Common myeloid progenitor, CD34-positive (primary cell): ENCODE data around the gene SPECC1.
"Not testable (repeated sequence)": the region's sequence is repeated elsewhere in the genome, so short reads cannot be mapped to it uniquely, and the experiment has no call there.

Source experiments
- CTCF ChIA-PET: fragments of 350-600 bp; sonication (Branson Sonifier 250); formaldehyde crosslinking; loops from one replicate; lab custom pipeline; 2021; ENCODE audit warnings: antibody characterized with exemption; lab: Charles Lee
- POLR2A ChIA-PET: fragments of 350-600 bp; sonication (Branson Sonifier 250); formaldehyde crosslinking; loops from one replicate; lab custom pipeline; 2021; ENCODE audit warnings: antibody characterized with exemption; lab: Charles Lee
- DNase-seq, 3 donors: peaks; one replicate each; pipeline versions ENCODE4 v3.0.0 to v3.0.0-alpha.2; 2013
- H3K27ac ChIP-seq, 2 experiments: 1 replicate in 1 of 2; 2 replicates in 1 of 2; pipeline ENCODE4 v1.7.0; 2013; ENCODE audit warnings: inconsistent platforms in 2 of 2, low read length in 2 of 2, mild to moderate bottlenecking in 2 of 2, low read depth in 1 of 2, moderate library complexity in 1 of 2; ENCODE audit not compliant: severe bottlenecking in 2 of 2, insufficient read depth in 1 of 2, poor library complexity in 1 of 2
- H3K27me3 ChIP-seq, 5 experiments: replicated peaks in 2 of 5; 1 replicate in 3 of 5; 2 replicates in 2 of 5; pipeline versions ENCODE4 v1.6.1 to v1.7.0; 2013; ENCODE audit warnings: low read length in 4 of 5, mild to moderate bottlenecking in 2 of 5, moderate library complexity in 2 of 5, inconsistent platforms in 1 of 5; ENCODE audit not compliant: insufficient read depth in 5 of 5, control insufficient read depth in 4 of 5
- H3K36me3 ChIP-seq, 4 experiments: 1 replicate in 2 of 4; 2 replicates in 2 of 4; pipeline versions ENCODE4 v1.6.1 to v1.7.0; 2013; ENCODE audit warnings: low read length in 3 of 4, control low read depth in 1 of 4, mild to moderate bottlenecking in 1 of 4; ENCODE audit not compliant: control insufficient read depth in 4 of 4, insufficient read depth in 4 of 4
- H3K4me1 ChIP-seq, 4 experiments: 1 replicate in 3 of 4; 2 replicates in 1 of 4; pipeline versions ENCODE4 v1.6.1 to v1.7.1; 2013; ENCODE audit warnings: low read length in 3 of 4, mild to moderate bottlenecking in 3 of 4, control low read depth in 1 of 4, inconsistent platforms in 1 of 4, moderate library complexity in 1 of 4; ENCODE audit not compliant: control insufficient read depth in 4 of 4, insufficient read depth in 4 of 4; ENCODE audit errors: control extremely low read depth in 1 of 4
- H3K4me3 ChIP-seq, 7 experiments: 1 replicate in 4 of 7; 2 replicates in 3 of 7; pipeline versions ENCODE4 v1.5.1 to v1.7.0; 2013; ENCODE audit warnings: mild to moderate bottlenecking in 7 of 7, low read length in 6 of 7, moderate library complexity in 6 of 7, inconsistent platforms in 2 of 7, low read depth in 2 of 7, control low read depth in 1 of 7; ENCODE audit not compliant: insufficient read depth in 4 of 7, control insufficient read depth in 1 of 7; ENCODE audit errors: extremely low read depth in 1 of 7
- H3K9me3 ChIP-seq, 5 experiments: 1 replicate in 4 of 5; 2 replicates in 1 of 5; pipeline versions ENCODE4 v1.6.1 to v1.7.1; 2013; ENCODE audit warnings: low read length in 4 of 5, mild to moderate bottlenecking in 2 of 5, inconsistent platforms in 1 of 5, low read depth in 1 of 5, moderate library complexity in 1 of 5; ENCODE audit not compliant: control insufficient read depth in 4 of 5, insufficient read depth in 2 of 5; ENCODE audit errors: control extremely low read depth in 1 of 5
- WGBS: methylation state at CpG from one replicate; pipeline ENCODE4 v1.1.5; 2013; ENCODE audit not compliant: insufficient coverage; 5-methylcytosine and 5-hydroxymethylcytosine counted together

Gene SPECC1

DNA sequence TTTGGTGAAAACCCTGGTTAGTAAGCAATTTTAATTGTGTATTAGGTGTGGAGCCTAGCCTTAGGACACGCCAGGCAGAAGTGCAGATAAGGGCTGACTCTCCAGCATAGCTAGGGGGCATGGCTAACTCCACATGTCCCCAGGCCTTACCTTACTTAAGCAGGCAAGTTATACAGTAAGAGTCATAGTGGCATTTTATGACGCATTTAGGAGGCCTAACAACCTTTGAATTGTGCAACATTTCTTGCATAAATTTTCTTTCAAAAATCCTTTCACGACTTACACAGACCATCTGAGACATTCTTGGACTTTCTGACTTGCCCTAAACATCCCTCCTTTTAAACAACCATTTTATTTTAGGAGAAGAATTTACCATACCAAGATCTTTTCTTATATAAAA, 187.1 kb downstream of the SPECC1 start:
- H3K4me3 ChIP-seq, H3K36me3 ChIP-seq, H3K4me1 ChIP-seq, H3K27me3 ChIP-seq, H3K27ac ChIP-seq, DNase-seq, POLR2A ChIA-PET: not testable (repeated sequence)
- H3K9me3 ChIP-seq: peaks cover 1 to 35% (median 16%) of the 10 kb centered on the region in 5 experiments
- CTCF ChIA-PET: interaction anchor here (0.7 kb wide), 1 partner anchor 27 kb away, joined by 3 read pairs; no protein-coding TSS in a partner anchor
- WGBS: 100% methylated on average over 2 of the region's 3 CpGs

GRCh38 chr17:20197272-20197926, 188.2 kb downstream of the SPECC1 start:
- CTCF ChIA-PET: interaction anchor here (0.8 kb wide), 1 partner anchor 30 kb away, joined by 3 read pairs; no protein-coding TSS in a partner anchor
- 100% methylated on average over 4 of the region's 5 CpGs for WGBS
- no peak for DNase-seq
- no peak overlapping the region for H3K4me3 ChIP-seq
- H3K4me1 ChIP-seq: no peaks in the 10 kb centered on the region
- H3K27ac ChIP-seq: no peak overlapping the region
- peaks cover 0 to 5% (median 0%) of the 10 kb centered on the region in 4 experiments for H3K36me3 ChIP-seq
- H3K9me3 ChIP-seq: peaks cover 1 to 35% (median 16%) of the 10 kb centered on the region in 5 experiments
- POLR2A ChIA-PET: no interaction called here
- no peaks in the 10 kb centered on the region for H3K27me3 ChIP-seq

DNA sequence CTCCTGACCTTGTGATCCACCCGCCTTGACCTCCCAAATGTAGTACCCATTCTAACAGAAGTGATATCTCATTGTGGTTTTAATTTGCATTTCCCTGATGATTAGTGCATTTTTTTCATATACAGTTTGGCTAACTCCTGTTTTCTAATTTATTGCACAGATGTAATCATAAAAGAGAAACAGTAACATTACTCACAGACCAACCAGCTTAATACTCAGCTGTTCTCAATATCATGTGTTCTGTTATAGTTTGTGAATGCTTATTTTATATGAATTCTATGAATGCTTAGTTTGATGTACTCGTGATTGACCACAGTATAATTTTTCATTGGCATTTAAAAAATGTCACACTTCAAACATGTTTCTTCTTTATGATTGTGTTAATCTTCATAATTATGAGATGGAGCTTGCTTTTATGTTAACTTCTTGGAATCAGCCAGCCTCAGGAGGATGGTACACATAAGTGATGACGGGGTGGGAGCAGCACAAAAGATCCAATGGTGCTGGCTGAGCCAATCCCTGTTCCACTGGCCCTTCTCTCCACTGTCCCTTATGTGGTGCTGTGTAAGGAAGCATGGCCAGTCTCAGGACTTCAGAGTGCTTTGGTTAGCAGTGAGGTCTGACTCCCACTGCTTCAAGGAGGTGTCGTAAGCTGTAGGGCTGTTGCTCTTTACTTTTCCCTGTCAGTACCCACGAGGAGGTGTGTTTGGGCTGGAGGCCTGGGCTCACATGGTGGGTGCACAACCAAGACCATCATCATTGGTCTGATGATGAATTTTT, 191.0 kb downstream of the SPECC1 start:
- H3K27me3 ChIP-seq: no peaks in the 10 kb centered on the region
- H3K27ac ChIP-seq: no peak overlapping the region
- CTCF ChIA-PET: no interaction called here
- POLR2A ChIA-PET: interaction anchor here (0.6 kb wide), 1 partner anchor 84 kb away, joined by 3 read pairs; no protein-coding TSS in a partner anchor
- peaks cover 4 to 12% (median 7%) of the 10 kb centered on the region in 4 experiments for H3K36me3 ChIP-seq
- H3K9me3 ChIP-seq: peaks cover 1 to 29% (median 16%) of the 10 kb centered on the region in 5 experiments
- H3K4me3 ChIP-seq: no peak overlapping the region
- H3K4me1 ChIP-seq: peaks cover 0 to 10% (median 2%) of the 10 kb centered on the region in 4 experiments
- WGBS: 93% methylated on average over 2 of the region's 5 CpGs
- DNase-seq: no peak

DNA sequence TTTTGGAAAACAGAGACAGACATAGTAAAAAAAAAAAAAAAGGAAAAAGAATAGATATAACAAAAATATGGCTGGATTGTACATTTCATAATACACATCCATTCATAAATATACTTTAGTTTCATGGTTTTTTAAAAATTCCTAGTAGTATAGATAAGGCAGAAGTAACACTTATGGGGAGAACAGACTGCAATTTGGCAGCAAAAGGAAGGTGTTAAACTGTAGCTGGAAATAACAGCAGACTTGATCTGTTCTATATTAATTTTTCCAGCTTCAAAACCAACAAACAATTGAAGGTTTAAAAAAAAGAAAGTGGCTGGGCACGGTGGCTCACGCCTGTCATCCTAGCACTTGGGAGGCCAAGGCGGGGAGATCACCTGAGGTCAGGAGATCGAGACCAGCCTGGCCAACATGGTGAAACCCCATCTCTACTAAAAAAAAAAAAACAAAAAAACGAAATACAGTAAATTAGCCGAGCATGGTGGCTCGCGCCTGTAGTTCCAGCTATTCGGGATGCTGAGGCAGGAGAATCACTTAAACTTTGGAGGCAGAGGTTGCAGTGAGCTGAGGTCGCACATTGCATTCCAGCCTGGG, 191.8 kb downstream of the SPECC1 start:
- peaks cover 6 to 16% (median 9%) of the 10 kb centered on the region in 4 experiments for H3K36me3 ChIP-seq
- H3K4me3 ChIP-seq: no peak overlapping the region
- no peak overlapping the region for H3K27ac ChIP-seq
- ChIA-PET CTCF (no interaction called here), POLR2A (interaction anchor here (0.6 kb wide), 1 partner anchor 85 kb away, joined by 3 read pairs; no protein-coding TSS in a partner anchor)
- DNase-seq: no peak
- H3K9me3 ChIP-seq: peaks cover 1 to 25% (median 16%) of the 10 kb centered on the region in 5 experiments
- H3K27me3 ChIP-seq: no peaks in the 10 kb centered on the region
- 97% methylated on average over 8 of the region's 10 CpGs for WGBS
- H3K4me1 ChIP-seq: peaks cover 0 to 14% (median 2%) of the 10 kb centered on the region in 4 experiments

- no peaks in the 10 kb centered on the region for H3K27me3 ChIP-seq
- POLR2A ChIA-PET: no interaction called here
- WGBS: 100% methylated on average over 1 of the region's 3 CpGs
- no peak overlapping the region for H3K4me3 ChIP-seq
- peaks cover 1 to 14% (median 11%) of the 10 kb centered on the region in 5 experiments for H3K9me3 ChIP-seq
- no peak overlapping the region for H3K27ac ChIP-seq
- CTCF ChIA-PET: no interaction called here
- peaks cover 6 to 16% (median 10%) of the 10 kb centered on the region in 4 experiments for H3K36me3 ChIP-seq
- DNase-seq: no peak
- peaks cover 0 to 17% (median 2%) of the 10 kb centered on the region in 4 experiments for H3K4me1 ChIP-seq
Observed at GRCh38 chr17:20202141-20202621, 193.0 kb downstream of the SPECC1 start.

DNA sequence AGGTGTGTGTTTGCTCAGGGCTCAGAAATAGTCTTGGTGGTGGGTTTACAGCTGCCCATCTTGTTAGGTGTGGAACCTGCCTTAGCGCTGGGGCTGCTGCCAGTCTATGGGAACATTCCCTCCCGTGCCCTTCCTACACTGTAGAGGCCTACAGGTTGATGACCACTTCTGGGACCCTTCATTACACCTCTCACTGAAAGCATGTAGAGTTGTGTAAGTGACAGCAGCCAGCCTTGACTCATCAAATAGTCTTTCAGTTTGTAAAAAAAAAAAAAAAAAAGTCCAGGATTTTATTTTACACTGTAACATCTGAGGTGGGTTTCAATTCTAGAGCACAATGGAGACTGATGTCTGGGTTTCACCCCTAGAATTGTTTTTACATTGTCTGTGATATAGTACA, 193.9 kb downstream of the SPECC1 start:
- DNase-seq: no peak
- POLR2A ChIA-PET: no interaction called here
- 100% methylated on average over 1 of the region's 2 CpGs for whole genome bisulfite sequencing
- Histone ChIP-seq H3K27ac (no peak overlapping the region), H3K27me3 (no peaks in the 10 kb centered on the region), H3K9me3 (peaks cover 0 to 9% (median 8%) of the 10 kb centered on the region in 5 experiments), H3K4me3 (no peak overlapping the region), H3K4me1 (peaks cover 0 to 17% (median 2%) of the 10 kb centered on the region in 4 experiments), H3K36me3 (peaks cover 6 to 16% (median 10%) of the 10 kb centered on the region in 4 experiments)
- CTCF ChIA-PET: no interaction called here
